GM12873 (cell line): ENCODE measurements around the gene SHMT2.
A peak's percentile ranks its signal among the peaks of the same experiment; 100 is the strongest.

Source experiments
- CTCF ChIP-seq: IDR thresholded peaks from 2 replicates; pipeline ENCODE4 v1.5.1; 2012; ENCODE audit warnings: low read depth, mild to moderate bottlenecking, moderate library complexity, low read length, control low read depth; ENCODE audit not compliant: insufficient read depth; ENCODE audit errors: missing control alignments

Gene SHMT2

GRCh38 chr12:57270966-57271470 lies 41.5 kb downstream of the SHMT2 start:
- TF ChIP-seq CTCF: no peak

DNA sequence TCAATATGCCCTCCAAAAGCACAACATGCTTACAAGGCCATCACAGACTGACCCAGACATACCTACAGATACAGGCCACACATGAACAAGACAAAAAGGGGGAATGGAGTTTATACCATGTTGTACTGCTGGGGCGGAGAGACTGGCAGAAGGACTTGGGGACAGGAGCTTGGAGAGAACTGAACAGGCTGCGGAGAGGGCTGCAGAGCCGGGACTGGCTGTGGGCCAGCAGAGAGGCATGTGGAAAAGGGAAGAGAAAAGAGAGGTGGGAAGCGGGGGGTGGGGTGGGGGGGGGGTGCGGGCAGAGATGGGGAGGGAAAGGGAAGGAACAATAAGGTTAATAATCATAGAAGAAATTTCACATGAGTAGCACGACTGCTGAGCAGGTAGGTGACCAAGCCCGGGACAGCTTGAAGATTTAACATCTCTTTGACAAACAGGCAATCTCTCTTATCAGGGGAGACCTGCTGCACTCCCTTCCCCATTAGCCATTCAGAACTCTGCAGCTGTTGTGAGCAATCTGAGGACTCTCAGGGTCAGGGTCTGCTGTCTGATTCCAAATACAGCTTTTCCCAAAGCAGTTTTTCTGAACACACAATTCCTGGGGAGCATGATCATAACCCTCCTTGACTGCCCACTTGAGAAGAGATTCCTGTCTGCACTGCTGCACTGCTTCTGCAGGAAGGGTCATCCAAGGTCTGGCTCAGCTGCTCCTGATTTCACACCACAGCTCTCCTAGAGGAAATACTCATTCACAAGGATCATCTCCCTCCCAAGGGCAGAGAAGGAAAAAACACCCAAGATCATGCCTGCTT lies 43.0 kb downstream of the SHMT2 start:
- TF ChIP-seq CTCF: no peak

DNA sequence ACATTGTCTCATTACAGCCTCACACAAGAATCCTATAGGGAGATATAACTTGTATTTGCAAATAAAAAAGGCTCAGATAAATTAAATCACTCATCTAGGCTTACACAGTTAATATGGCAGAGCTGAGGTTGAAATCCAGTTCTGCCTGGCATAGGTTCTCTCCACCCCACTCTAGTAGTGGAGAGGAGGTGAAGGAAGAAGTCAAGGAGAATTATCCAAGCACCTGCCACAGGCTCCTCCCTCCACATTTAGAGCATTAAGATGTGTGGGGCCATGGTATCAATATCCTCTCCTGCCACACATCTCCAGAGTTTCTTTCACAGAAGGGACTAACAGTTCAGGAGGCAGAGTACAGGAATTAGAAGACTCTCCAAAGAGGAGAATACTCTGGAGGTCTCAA lies 44.0 kb downstream of the SHMT2 start:
- no peak for TF ChIP-seq CTCF

- peak; percentile 50 for TF ChIP-seq CTCF
Observed at GRCh38 chr12:57276935-57277563, 47.5 kb downstream of the SHMT2 start.

DNA sequence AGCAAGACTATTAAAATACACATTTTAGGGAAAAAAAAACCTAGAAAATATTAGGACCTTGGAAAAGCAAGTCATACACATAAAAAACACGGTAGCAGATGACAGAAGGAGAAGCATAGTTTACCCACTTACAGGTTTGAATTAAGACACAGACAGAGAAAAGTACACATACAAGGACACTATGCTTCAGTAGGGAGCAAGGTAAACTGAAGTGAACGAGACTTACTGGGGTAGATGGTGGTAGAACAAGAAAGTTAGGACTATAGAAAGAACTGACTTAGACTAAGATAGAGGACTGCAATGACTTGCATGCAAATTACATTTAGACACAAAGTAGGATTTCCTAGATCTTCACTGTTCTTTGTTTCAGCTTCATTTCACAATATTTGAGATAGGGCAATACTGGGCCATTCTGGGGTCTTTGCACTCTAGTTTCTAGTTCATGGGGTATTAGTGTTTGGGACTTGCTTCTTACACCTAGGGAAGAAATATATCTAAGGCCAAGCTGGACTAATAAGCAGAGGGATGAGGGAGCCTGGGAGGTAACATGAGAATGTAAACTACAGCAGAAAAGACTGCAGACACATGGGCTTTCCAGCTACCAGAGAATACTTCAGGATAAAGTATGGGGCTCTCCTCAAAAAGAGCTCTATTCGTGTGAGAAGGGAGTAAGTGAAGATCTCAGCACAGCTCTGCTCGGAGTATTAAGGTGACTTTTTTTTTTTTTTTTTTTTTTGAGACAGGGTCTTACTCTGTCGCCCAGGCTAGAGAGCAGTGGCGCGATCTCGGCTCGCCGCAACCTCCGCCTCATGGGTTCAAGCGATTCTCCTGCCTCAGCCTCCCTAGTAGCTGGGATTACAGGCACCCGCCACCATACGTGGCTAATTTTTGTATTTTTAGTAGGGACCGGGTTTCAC lies 49.2 kb downstream of the SHMT2 start:
- no peak for TF ChIP-seq CTCF

DNA sequence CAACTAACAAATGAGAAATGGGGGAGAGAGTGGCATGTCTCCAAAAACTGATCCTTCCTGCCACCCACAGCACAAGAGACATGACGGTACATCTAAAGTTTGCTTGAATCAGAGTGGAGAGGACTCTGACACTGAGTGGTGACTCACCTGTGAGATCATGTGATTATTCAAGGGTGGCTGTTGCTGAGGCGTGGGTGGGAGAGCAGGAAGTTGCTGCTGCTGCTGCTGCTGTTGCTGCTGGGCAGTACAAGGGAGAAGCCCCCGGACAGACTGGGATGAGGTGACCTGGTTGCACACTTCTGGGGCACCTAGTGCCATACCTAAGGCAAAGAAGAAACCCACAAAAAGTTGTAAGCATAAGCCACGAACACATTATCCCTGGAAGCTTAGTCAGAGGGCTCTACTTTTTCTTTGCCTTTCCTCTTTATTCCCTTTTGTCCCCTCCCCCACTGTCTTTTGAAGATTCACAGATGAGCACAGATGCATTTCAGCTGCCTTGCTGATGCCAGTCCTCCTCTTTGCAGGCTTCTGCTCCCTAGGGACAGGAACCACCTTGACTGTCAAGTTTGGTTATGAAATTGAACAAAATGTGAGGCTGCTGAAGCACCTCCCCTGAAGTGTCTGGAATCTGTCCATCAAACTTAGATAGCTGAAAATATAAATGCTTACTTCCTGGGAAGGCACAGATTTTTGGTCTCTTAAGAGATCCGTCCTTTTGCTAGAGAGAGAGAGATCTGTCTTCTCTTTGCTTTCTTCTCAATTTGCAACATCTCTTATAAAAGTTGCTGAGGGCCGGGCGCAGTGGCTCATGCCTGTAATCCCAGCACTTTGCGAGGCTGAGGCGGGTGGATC lies 50.9 kb downstream of the SHMT2 start:
- no peak for TF ChIP-seq CTCF
